GM21619 (cell line): ENCODE measurements around the gene GRSF1.
"Not testable (repeated sequence)": the region's sequence is repeated elsewhere in the genome, so short reads cannot be mapped to it uniquely, and the experiment has no call there.

Experiments used
- ATAC-seq: cut with Tn5 transposase; IDR thresholded peaks from one replicate; pipeline ENCODE4 v1.9.1; 2021; ENCODE audit not compliant: unreplicated experiment

Gene GRSF1

GRCh38 chr4:70836081-70836480 lies 3.6 kb downstream of the GRSF1 start:
- no peak for ATAC-seq

- no peak for ATAC-seq
These were observed 6.0 kb downstream of the GRSF1 start for GRCh38 chr4:70833675-70834074.

- no peak for ATAC-seq
These were observed 8.4 kb downstream of the GRSF1 start for GRCh38 chr4:70831293-70831692.

DNA sequence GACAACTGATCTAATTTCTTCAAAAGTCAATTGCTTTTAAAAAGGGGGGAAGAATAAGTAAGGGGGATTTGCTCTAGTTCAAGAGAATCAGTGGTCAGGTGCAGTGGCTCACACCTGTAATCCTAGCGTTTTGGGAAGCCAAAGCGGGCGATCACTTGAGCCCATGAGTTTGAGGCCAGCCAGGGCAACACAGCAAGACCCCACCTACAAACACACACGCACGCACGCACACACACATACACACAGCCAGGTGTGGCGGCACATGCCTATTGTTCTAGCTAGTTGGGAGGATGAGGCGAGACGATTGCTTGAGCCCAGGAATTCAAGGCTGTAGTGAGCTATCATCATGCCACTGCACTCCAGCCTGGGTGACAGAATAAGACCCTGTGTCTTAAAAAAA lies 9.6 kb downstream of the GRSF1 start:
- no peak for ATAC-seq

DNA sequence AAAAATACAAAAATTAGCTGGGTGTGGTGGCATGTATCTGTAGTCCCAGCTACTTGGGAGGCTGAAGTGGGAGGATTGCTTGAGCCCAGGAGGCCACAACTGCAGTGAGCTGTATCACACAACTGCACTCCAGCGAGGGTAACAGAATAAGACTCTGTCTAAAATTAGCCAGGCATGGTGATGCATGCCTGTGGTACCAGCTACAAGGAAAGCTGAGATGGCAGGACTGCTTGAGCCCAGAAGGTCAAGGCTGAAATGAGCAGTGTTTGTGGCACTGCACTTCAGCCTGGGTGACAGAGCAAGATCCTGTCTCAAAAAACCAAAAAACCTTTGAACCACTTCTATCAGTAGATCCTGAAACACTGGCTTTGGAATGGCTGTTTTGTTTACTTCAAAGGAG lies 10.2 kb downstream of the GRSF1 start:
- no peak for ATAC-seq

DNA sequence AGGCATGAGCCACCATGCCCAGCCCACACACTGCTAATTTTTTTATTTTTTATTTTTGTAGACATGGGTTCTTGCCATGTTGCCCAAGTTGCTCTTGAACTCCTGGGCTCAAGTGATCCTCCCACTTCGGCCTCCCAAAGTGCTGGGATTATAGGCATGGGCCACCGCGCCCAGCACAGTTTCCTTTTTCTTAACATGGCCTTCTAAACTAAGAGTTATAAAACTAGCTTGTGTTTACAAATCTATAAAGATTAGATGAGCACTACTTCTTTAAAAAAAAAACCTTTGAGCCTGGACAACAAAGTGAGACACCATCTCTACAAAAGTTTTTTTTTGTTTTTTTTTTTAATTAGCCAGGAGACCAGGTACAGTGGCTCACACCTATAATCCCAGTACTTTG lies 10.7 kb downstream of the GRSF1 start:
- no peak for ATAC-seq

GRCh38 chr4:70818921-70819320 lies 20.8 kb downstream of the GRSF1 start:
- no peak for ATAC-seq

- peak; percentile 63 for ATAC-seq
These were observed 21.4 kb downstream of the GRSF1 start for GRCh38 chr4:70818173-70818855.

DNA sequence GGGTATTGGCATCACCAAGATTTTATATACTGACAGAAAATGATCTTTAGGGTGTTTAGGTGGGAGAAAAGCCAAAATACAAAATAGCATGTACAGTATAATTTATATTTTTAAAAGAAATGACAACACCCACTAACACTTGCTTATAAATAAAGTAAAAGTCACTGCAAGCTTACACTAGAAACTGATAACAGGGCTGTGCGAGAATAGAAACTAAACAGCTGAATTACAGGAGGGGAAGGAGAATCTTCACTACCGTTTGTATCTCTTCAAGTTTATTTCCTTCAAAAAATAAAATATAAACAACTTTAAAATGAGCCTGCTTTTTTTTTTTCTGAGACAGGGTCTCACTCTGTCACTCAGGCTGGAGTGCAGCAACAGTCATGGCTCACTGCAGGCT lies 22.8 kb downstream of the GRSF1 start:
- no peak for ATAC-seq

- no peak for ATAC-seq
These were observed 24.3 kb downstream of the GRSF1 start for GRCh38 chr4:70815370-70815769.

DNA sequence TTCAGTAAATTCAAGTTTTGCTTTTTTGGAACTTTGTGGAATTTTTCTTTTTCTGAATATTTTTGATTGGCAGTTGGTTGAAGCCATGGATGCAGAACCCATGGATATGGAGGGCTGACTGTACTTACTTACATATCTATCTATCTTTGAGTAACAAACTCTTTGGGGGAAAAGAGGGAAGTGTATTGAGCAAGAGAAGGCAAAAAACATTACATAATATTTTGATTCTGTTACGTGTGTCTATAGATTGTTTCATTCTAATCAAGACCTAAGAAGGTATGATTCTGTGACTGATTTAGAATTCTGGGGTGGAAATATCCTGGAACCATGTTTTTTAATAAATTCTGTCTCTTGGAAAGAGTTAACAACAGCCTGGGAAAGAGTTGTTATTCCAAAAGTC lies 31.5 kb downstream of the GRSF1 start:
- no peak for ATAC-seq

GRCh38 chr4:70802928-70803580 lies 36.6 kb downstream of the GRSF1 start:
- ATAC-seq, result no peak

GRCh38 chr4:70801265-70801809 lies 38.4 kb downstream of the GRSF1 start:
- ATAC-seq, result peak; percentile 72

- no peak for ATAC-seq
These were observed 46.1 kb downstream of the GRSF1 start for GRCh38 chr4:70793626-70794025.

- ATAC-seq, result no peak
These were observed 51.0 kb downstream of the GRSF1 start for GRCh38 chr4:70788733-70789132.

DNA sequence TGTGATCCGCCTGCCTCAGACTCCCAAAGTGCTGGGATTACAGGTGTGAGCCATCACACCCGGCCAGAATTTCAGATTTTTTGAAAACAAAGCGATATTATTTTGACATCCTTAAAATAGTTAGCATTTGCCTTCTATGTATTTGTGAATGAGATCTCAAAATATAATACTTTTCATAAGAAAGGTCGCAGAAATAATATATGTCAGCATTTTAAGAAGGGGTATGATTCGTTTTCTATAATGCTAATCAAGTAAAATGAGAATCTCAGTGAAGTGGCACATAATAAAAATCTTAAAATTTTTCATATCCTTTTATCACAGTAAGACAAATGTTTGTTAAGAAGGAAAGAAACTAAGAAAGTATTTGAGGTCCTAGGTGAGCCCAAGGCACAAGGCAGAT lies 52.2 kb downstream of the GRSF1 start:
- ATAC-seq, result no peak

- no peak for ATAC-seq
These were observed 56.6 kb downstream of the GRSF1 start for GRCh38 chr4:70783096-70783495.

DNA sequence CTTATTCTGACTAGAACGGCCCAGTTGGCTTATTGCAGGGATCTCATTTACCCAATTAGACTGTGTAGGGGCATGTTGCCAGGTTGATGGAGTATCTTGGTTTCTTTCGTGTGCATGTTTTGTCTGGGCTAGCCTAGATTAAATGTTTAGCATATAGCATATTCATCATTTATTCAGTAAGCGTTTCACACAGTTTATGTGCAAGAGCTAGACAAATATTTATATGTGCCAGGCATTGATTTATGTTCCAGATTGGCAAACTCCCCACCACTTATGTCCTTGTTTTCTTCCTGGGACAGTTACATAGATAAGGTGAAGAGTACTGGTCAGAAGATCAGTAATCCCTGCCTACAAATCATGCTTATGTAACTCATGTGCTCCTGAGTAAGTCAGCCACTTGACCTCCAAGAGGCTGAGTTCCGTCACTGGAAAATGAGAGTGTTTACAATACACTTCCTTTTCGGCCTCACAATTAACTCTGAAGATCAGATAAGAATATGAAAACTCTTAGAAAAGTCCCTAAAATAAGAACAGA lies 60.7 kb downstream of the GRSF1 start:
- ATAC-seq, result no peak

DNA sequence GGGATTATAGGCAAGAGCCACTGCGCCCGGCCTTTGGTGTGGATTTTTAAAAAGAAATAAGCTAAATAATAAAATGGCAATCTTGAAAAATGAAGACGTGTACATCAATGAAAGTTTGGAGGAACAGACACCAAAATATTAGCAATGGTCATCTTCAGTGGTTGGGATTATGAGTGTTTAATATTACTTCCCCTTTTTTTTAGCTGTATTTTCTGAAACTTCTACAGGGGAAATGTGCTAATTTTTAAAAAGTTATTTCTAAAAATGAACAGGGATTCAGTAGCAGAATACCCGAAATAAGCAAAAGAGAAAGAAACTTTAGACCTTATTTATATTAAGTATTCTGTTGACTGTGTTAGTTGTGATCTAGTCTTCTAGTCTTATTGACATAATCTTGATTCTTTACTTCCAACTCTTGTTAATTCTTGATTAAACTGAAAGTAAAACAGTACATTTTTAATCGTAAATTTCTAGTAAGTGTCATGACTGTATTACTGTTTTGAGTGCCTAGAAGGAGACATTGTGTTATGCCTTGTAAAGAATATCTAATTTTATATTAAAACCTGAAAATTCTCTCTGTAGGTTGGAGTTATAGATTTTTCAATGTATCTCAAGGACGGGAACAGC lies 66.6 kb downstream of the GRSF1 start:
- peak; percentile 50 for ATAC-seq

DNA sequence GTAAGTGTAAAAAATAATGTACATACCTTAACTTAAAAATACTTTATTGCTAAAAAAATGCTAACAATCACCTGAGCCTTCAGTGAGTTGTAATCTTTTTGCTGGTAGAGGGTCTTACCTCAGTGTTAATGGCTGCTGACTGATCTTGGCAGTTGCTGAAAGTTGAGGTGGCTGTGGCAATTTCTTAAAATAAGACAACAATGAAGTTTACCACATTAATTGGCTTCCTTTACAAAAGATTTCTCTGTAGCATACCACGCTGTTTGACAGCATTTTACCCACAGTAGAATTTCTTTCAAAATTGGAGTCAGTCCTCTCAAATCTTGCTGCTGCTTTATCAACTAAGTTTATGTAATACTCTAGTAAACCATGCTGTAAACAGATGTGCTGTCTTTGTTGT lies 70.3 kb downstream of the GRSF1 start:
- ATAC-seq, result not testable (repeated sequence)

DNA sequence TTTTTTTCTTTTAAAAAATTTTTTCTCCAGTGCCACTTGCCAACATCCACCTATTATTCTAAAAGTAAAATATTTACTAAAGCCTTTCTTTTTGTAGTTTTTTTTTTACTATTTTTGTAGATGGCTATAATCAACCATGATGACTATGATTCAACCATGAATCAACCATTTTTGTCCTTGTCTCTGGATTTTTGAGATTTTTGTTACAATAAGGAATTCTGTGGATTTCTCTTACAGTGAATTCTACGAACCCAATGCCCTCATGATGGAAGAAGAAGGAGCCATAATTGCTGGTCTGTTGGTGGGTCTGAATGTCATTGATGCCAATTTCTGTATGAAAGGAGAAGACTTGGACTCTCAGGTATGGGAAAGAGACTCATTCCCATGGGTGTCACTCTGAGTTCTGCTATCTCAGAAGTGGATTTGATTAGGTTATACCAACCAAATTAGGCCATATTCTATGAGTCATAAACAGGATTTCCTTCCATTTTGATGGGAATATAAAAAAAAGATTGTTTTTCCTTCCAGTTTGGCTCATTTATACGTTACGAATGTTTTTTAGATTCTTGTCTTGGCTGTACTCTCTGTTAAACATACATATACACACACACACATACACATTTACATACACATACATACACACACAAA lies 71.3 kb downstream of the GRSF1 start:
- no peak for ATAC-seq
